Stimulated activated naive CD8-positive, alpha-beta T cell treated with anti-CD3 and anti-CD28 coated beads, Interleukin-15, Interleukin-2, amounts not matched to agents 100 ng/mL and 50 ng/mL, for 24 hours (primary cell): ENCODE data around the gene KLK12.

ENCODE experiments used
- H3K27ac Mint-ChIP-seq: one replicate; pipeline ENCODE4 v1.8.0; 2021; ENCODE audit warnings: mild to moderate bottlenecking, mixed read lengths
- H3K27me3 Mint-ChIP-seq: one replicate; pipeline ENCODE4 v1.8.0; 2021; ENCODE audit warnings: mixed read lengths
- H3K36me3 Mint-ChIP-seq: one replicate; pipeline ENCODE4 v1.8.0; 2021; ENCODE audit warnings: low read depth, mixed read lengths
- H3K4me1 Mint-ChIP-seq: one replicate; pipeline ENCODE4 v1.8.0; 2021; ENCODE audit warnings: low read depth, mixed read lengths
- H3K4me3 Mint-ChIP-seq: one replicate; pipeline ENCODE4 v1.8.0; 2021; ENCODE audit warnings: mild to moderate bottlenecking, mixed read lengths
- H3K9me3 Mint-ChIP-seq: one replicate; pipeline ENCODE4 v1.8.0; 2021; ENCODE audit warnings: mixed read lengths

The KLK12 gene

DNA sequence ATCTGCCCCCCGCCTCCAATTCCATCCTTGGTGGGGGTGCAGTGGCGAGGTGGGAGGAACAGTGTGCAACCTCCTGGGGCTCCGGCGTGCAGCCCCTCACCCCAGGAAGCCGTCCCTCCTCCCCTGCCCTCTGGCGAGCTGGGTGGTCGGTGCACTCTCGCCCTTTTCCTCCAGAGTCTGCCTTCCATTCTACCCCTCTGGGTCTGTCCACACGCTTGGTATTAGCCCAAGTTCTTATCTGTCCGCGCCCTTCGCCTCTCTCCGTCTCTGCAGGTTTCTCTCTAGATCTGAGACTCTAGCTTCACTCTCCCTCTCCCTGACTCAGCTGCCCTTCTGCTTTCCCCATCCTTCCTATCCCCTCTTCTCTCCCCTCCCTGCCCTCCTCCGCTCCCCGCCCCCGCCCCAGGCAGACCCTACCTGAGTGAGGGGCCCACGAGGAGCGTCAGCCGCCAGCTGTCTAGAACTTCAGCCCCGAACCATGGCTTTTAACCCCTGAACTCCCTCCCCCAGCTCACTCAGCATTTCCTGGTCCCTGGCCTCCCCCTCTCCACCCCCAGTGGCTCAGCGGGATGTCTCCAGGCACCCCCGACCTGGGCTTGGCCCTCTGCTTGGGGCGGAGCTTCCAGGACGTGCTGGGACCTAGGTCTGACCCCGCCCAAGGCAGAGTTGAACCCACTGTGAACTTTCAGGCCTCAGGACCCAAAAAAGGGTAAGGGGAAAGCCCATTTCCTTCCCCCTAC lies 30.6 kb upstream of the KLK12 start:
- Mint-ChIP-seq H3K4me1 (peaks cover 3% of the 10 kb centered on the region), H3K27me3 (peaks cover 54% of the 10 kb centered on the region), H3K27ac (no peak overlapping the region), H3K36me3 (no peaks in the 10 kb centered on the region), H3K4me3 (peak overlapping the region; percentile 10), H3K9me3 (peaks cover 5% of the 10 kb centered on the region)

DNA sequence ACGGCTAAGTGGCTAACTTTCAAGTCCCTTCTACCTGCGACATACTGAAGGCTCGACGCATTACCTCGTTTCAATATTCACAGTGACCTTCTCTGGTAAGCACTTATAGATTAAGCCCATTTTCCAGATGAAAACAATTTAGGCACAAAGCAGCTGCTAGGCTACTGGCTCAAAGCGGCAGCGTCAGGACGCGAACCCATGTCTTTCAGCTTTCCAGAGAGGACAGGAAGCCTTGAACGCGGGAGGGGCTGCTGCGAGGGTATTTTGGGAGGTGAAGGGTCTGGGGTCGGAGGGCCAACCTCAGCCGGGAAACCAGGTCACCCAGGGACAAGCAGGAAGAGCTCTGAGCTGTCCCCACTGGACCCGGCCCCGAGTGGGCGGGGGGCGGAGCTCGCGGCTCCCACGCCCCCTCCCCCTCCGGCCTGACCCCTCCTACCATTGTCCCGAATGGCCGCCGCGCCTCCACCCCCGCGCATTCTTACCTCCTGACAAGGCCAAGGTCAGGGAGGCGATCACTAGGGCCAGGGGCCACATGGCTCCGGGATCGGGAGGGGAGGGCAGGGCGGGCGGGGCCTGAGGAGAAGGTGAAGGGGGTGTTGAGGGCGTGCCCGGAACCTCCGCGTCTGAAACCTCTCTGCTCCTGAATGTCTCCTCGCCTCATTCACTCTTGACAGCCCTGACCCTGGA lies 29.9 kb upstream of the KLK12 start, which contains the start of gene KLK13:
Gene KLK13 (minus strand): TSS at position 559 of the 687 bp plus-strand sequence. CDS start 25 bp downstream, at position 534.
- H3K4me1 Mint-ChIP-seq = peaks cover 3% of the 10 kb centered on the region
- H3K4me3 Mint-ChIP-seq = peak within 1 kb of the TSS; percentile 10
- H3K36me3 Mint-ChIP-seq = no peaks in the 10 kb centered on the region
- H3K27me3 Mint-ChIP-seq = peaks cover 54% of the 10 kb centered on the region
- H3K27ac Mint-ChIP-seq = no peak within 1 kb of the TSS
- H3K9me3 Mint-ChIP-seq = peaks cover 5% of the 10 kb centered on the region

DNA sequence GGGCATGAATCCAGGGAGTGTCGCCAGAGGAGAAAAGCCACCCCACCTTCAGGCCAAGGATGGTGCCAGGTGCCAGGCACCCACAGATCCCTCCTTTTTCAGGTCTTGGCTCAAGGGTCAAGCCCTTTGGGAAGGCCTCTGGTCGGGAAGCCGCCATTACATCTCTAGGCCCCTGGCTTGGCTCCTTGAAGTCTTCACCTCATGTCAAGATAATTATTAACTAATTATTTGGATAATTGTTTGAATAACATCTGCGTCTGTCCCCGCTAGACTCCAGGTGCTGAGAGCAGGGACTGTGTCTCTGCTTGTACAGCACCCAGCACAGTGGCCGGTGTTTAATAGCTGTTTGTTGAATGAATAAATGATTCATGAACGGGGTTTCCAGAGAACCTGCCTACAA lies 28.9 kb upstream of the KLK12 start:
- Mint-ChIP-seq H3K4me1 (peaks cover 3% of the 10 kb centered on the region), H3K27ac (no peak overlapping the region), H3K36me3 (no peaks in the 10 kb centered on the region), H3K4me3 (no peak overlapping the region), H3K27me3 (peaks cover 54% of the 10 kb centered on the region), H3K9me3 (peaks cover 5% of the 10 kb centered on the region)

DNA sequence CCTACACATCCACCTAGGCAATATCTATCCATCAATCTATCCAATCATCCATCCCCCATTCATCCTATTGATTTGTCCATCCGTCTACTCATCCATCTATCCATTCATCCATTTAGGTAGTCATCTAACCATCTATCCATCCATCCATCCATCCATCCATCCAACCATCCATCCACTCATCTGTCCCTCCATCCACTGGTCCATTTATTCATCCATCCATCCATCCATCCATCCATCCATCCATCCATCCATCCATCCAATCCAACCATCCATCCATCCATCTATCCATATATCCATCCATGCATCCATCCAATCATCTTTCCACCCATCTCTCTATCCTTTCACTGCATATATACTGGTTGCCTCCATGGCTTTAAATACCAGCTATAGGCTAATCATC lies 26.2 kb upstream of the KLK12 start:
- peaks cover 5% of the 10 kb centered on the region for H3K9me3 Mint-ChIP-seq
- H3K4me3 Mint-ChIP-seq = no peak overlapping the region
- no peak overlapping the region for H3K27ac Mint-ChIP-seq

DNA sequence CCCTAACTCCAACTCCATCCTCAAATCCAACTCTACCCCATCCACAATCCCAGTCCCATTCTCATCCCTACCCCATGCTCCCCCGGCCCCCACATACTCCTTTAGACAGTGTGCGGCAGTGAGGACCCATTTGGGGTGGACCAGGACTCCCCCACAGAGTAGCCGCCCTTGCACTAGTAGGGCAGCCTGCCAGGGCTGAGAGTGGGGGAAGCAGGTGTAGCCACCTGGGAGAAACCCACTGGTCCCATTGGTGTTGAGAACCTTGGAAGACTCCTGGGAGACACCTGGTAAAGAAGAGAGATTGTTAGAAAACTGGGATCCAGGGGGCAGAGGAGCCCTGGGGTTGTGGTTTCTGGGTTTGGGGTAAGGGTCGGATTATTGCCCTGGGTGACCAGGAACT lies 25.5 kb upstream of the KLK12 start:
- Mint-ChIP-seq H3K4me3 (no peak overlapping the region), H3K36me3 (no peaks in the 10 kb centered on the region), H3K9me3 (peaks cover 5% of the 10 kb centered on the region), H3K4me1 (peaks cover 3% of the 10 kb centered on the region), H3K27me3 (peaks cover 40% of the 10 kb centered on the region), H3K27ac (no peak overlapping the region)

More for the DNA sequence above, 26.2 kb upstream of the KLK12 start:
- Mint-ChIP-seq H3K36me3 (no peaks in the 10 kb centered on the region), H3K27me3 (peaks cover 40% of the 10 kb centered on the region), H3K4me1 (peaks cover 3% of the 10 kb centered on the region)

DNA sequence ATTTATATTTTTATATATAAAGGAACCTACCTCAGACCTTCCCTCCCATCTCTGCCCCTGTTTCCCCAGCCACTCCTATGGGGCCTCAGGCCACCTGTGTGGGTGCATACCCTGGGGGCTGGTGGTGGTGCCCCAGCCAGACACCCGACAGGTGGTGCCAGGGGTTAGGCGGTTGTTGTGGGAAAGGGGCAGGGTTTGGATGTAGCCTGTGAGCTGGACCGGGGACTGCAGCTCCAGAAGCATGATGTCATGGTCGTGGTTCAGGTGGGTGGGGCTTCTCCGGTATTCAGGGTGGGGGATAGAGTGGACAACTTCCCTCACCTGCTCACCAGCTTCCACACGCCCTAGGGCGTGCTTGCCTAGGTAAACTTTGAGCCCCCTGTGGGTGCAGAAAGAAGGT lies 24.9 kb upstream of the KLK12 start:
- no peak overlapping the region for H3K4me3 Mint-ChIP-seq
- peaks cover 5% of the 10 kb centered on the region for H3K9me3 Mint-ChIP-seq
- H3K27me3 Mint-ChIP-seq = peaks cover 39% of the 10 kb centered on the region
- no peaks in the 10 kb centered on the region for H3K4me1 Mint-ChIP-seq
- no peak overlapping the region for H3K27ac Mint-ChIP-seq
- H3K36me3 Mint-ChIP-seq = no peaks in the 10 kb centered on the region

DNA sequence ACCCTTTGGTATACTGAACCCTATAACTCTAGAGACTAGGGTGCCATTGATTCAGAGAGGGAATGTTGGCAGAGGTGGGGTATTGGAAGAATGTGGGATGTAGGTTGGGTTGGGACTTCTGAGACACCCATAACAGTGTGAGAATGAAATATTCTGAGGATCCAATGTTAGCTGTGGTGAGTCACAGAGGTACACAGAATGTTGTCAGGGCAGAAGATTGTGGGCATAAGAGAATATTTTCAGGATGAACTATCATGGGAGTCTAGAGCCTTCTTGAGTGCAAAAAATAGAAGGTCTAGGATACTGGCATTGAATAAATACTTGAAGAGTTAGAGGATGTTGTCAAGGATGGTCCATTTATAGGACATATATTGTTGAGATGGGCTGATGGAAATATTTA lies 21.1 kb upstream of the KLK12 start:
- Mint-ChIP-seq H3K4me1 (no peaks in the 10 kb centered on the region), H3K27ac (no peak overlapping the region), H3K9me3 (no peaks in the 10 kb centered on the region), H3K27me3 (peaks cover 27% of the 10 kb centered on the region), H3K4me3 (no peak overlapping the region), H3K36me3 (no peaks in the 10 kb centered on the region)

DNA sequence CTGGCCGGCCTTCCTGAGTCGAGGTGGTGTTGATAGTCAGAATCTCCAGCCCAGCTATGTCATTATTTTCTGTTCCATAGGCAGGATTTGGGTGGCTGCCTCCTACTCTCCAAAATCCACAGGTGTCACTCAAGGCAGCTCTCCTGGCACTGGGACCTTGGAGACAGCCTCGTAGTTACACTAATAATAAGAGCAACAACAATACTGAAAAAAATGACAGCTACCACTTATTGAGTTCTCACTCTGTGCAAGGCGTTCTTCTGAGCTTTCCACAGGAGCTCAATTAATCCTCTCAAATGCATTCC lies 12.2 kb upstream of the KLK12 start:
- H3K9me3 Mint-ChIP-seq = no peaks in the 10 kb centered on the region
- no peaks in the 10 kb centered on the region for H3K36me3 Mint-ChIP-seq
- H3K27me3 Mint-ChIP-seq = peaks cover 25% of the 10 kb centered on the region
- no peaks in the 10 kb centered on the region for H3K4me1 Mint-ChIP-seq
- no peak overlapping the region for H3K27ac Mint-ChIP-seq
- H3K4me3 Mint-ChIP-seq = no peak overlapping the region

DNA sequence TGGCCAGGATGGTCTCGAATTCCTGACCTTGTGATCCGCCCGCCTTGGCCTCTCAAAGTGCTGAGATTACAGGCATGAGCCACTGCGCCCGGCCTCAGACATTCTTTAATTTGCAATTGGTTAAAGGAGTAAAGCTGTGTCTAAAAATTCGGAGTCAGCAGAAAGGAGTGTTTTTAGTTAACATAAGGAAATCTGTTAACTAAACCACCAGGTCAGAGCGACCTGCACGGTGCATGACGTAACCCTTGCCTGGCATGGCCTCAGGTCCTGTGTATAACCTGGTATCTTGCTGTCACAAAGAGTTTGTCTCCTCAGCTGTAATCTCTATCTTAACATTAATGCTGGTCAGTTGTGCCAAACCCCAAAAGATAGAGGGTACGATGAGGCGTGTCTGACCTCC lies 9.5 kb upstream of the KLK12 start:
- Mint-ChIP-seq H3K4me1 (no peaks in the 10 kb centered on the region), H3K9me3 (no peaks in the 10 kb centered on the region), H3K36me3 (no peaks in the 10 kb centered on the region), H3K27me3 (peaks cover 17% of the 10 kb centered on the region), H3K4me3 (no peak overlapping the region), H3K27ac (no peak overlapping the region)

DNA sequence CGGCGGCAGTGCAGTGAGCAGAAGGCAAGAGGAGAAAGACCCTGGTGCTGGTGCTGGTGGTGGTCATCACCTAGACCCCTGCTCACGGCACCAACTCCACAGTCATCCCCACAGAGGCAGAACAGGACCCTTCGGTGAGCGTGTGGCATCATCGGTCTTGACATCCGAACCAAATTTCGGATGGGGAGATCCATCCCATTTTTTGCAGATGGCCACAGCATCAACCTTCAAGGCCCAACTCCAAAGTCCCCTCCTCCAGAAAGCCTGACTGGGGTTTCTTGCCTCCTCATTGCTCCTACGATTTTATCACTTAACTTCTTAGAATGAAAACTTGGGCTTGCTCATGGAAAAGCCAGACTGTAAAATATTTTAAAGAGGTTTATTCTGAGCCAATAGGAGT lies 8.7 kb upstream of the KLK12 start:
- H3K27me3 Mint-ChIP-seq = peaks cover 17% of the 10 kb centered on the region

DNA sequence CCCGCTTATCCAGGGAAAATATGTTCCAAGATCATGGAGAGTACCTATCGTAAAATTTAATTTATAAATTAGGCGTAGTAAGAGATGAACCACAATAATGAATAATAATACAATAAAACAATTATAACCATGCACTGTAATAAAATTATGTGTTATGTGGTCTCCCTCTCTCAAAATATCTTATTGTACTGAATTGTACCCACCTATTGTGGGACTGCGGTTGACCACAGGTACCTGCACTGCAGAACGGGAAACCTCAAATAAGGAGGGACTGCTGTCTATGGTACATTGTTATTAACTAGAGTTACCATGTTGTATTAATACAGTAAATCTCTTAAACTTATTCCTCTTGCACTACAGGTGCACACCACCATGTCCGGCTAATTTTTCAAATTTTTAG lies 5.3 kb upstream of the KLK12 start:
- H3K9me3 Mint-ChIP-seq = no peaks in the 10 kb centered on the region
- no peaks in the 10 kb centered on the region for H3K4me1 Mint-ChIP-seq
- peaks cover 4% of the 10 kb centered on the region for H3K27me3 Mint-ChIP-seq
- H3K36me3 Mint-ChIP-seq = no peaks in the 10 kb centered on the region
- no peak overlapping the region for H3K4me3 Mint-ChIP-seq
- H3K27ac Mint-ChIP-seq = no peak overlapping the region

More for the DNA sequence above, 8.7 kb upstream of the KLK12 start:
- Mint-ChIP-seq H3K4me1 (no peaks in the 10 kb centered on the region), H3K36me3 (no peaks in the 10 kb centered on the region), H3K4me3 (no peak overlapping the region), H3K27ac (no peak overlapping the region), H3K9me3 (no peaks in the 10 kb centered on the region)

DNA sequence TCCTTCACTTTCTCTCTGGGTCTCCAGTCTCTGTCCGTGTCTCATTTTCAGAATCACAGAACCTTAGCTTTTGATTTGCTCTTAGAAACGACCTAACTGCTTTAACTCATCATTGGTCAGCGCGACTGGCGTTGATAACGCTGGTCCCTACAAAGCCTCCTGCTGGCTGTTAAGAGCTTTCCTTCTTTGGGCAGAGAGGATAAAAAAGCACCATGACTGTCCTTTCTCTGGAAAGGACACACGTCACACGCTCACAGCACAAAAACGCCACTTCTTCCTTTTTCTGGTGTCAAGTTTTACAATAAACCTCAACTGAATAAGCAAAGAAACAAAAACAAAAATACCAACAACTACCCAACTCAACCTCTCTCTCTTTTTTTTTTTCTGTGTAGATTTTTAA lies 1.7 kb upstream of the KLK12 start:
- Mint-ChIP-seq H3K4me1 (no peaks in the 10 kb centered on the region), H3K9me3 (no peaks in the 10 kb centered on the region), H3K4me3 (no peak overlapping the region), H3K27ac (no peak overlapping the region), H3K27me3 (peaks cover 8% of the 10 kb centered on the region), H3K36me3 (no peaks in the 10 kb centered on the region)

DNA sequence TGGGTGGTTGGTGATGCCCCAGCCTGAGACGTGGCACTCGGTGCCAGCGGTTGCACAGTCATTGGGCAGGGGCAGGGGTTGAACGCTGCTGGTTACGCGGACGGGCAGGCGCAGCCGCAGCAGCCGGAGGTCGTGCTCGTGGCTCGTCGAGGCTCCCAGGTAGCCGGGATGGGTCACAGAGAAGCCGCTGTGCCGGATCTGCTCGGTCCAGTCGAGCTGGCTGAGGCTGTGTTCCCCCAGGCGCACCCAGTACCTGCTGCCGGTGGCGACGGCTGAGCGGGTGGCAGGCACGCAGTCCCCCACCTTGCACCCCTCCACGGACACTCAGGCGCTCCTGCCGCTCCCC lies 2.9 kb downstream of the KLK12 start:
- Mint-ChIP-seq H3K9me3 (no peaks in the 10 kb centered on the region), H3K4me3 (no peak overlapping the region), H3K36me3 (no peaks in the 10 kb centered on the region), H3K27ac (no peak overlapping the region), H3K4me1 (no peaks in the 10 kb centered on the region), H3K27me3 (peaks cover 13% of the 10 kb centered on the region)

DNA sequence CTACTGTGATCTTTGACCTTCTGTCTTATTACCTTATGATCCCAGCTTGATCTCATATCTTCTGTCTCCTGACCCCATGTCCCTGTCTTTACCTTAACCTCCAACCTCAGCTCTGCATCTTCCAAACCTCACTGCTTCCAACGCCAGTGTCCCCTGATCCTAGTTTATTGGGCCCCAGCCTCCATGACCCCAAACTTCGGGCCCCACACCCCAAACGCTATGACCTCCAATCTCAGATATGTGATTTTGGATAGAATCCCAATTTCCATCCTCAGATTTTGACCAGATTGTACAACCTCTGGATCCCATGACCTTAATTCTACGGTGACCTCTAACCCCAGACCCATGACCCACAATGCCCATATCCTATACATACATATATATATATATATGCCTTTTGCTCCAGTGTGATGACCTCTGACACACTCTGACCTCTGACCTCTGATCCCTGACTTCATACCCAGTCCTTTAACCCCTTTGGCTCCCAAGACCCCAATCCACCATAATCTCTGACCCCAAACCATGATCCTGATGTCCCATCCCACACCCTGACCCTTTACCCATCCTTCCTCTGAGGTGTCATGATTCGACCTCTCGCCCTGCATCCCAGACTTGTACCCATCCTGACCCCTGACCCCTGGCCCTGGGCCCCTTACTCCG lies 3.5 kb downstream of the KLK12 start:
- Mint-ChIP-seq H3K4me1 (no peaks in the 10 kb centered on the region), H3K27me3 (peaks cover 16% of the 10 kb centered on the region)

DNA sequence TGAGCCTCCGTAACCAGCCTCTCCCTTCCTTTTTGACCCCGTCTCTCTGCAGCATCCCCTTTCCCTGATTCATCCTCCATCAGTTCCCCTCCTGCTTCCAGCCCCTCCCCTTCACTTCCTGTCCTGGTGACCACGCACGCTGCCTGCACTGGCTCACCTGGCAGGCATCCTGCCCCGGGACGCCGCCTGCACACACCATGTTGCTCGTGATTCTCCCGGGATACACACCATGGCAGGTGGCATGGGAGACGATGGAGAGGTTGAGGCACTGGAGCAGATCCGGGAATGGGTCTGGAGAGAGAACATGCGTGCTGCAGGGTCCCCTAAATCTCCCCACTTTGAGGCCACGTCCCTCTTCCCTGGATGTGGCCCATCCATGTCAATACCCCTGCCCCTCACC lies 4.2 kb downstream of the KLK12 start:
- no peaks in the 10 kb centered on the region for H3K9me3 Mint-ChIP-seq
- H3K4me1 Mint-ChIP-seq = no peaks in the 10 kb centered on the region
- no peak overlapping the region for H3K27ac Mint-ChIP-seq
- H3K27me3 Mint-ChIP-seq = peaks cover 16% of the 10 kb centered on the region
- no peak overlapping the region for H3K4me3 Mint-ChIP-seq
- no peaks in the 10 kb centered on the region for H3K36me3 Mint-ChIP-seq

More for the DNA sequence above, 3.5 kb downstream of the KLK12 start:
- no peak overlapping the region for H3K4me3 Mint-ChIP-seq
- no peaks in the 10 kb centered on the region for H3K9me3 Mint-ChIP-seq
- no peaks in the 10 kb centered on the region for H3K36me3 Mint-ChIP-seq
- no peak overlapping the region for H3K27ac Mint-ChIP-seq
